ENCODE data around the gene SELENOF.

DNA sequence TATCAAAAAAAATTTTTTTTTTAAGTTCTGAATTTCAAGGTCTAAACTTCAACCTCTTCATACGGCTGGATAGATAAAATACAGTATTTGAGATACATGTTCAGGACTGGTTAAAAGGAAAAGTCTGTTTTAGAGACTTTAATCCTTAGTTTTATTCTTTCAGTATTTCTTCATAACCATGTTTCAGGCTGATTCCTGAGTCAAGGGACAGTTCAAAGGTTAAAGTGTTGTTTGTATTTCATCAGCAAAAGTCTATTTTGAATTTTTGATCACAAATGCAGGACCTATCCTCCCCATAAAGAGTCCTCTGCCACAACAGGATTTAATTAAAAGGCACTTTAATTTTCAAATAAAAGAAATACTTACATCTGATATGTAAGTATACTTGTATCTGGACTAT, 53.5 kb downstream of the SELENOF start:
- TF ChIP-seq, protein P1, sequence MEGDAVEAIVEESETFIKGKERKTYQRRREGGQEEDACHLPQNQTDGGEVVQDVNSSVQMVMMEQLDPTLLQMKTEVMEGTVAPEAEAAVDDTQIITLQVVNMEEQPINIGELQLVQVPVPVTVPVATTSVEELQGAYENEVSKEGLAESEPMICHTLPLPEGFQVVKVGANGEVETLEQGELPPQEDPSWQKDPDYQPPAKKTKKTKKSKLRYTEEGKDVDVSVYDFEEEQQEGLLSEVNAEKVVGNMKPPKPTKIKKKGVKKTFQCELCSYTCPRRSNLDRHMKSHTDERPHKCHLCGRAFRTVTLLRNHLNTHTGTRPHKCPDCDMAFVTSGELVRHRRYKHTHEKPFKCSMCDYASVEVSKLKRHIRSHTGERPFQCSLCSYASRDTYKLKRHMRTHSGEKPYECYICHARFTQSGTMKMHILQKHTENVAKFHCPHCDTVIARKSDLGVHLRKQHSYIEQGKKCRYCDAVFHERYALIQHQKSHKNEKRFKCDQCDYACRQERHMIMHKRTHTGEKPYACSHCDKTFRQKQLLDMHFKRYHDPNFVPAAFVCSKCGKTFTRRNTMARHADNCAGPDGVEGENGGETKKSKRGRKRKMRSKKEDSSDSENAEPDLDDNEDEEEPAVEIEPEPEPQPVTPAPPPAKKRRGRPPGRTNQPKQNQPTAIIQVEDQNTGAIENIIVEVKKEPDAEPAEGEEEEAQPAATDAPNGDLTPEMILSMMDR (IDR thresholded peaks at IDR 0.05) = no peak
- TF ChIP-seq EZH2phosphoT487 (IDR thresholded peaks at IDR 0.05) = no peak

All from neural progenitor cell (in vitro differentiated cells).